Activated naive CD8-positive, alpha-beta T cell treated with anti-CD3 and anti-CD28 coated beads, Interleukin-2, amount 10 ng/mL, durations not matched to agents 7 days and 5 days (primary cell): Measurements from ENCODE around the gene CKAP5. TPM values are rescaled to one million over a fixed set of nuclear protein-coding genes. Genes with fewer than 3 reads are reported as not detected.
"Not testable (repeated sequence)": the region's sequence is repeated elsewhere in the genome, so short reads cannot be mapped to it uniquely, and the experiment has no call there.

Experiments used
- ATAC-seq: fragments of 150-1000 bp; cut with Tn5 transposase; one replicate; pipeline ENCODE4 v1.10.0; 2021; ENCODE audit warnings: low read depth, moderate library complexity
- POLR2A ChIA-PET: fragments of 350-600 bp; sonication (Branson Sonifier 250); formaldehyde crosslinking; loops from one replicate; lab custom pipeline; 2021; ENCODE audit warnings: antibody characterized with exemption; lab: Charles Lee
- DNase-seq: peaks from one replicate; pipeline ENCODE4 v3.0.0; 2021
- H3K27ac Mint-ChIP-seq: one replicate; pipeline ENCODE4 v1.8.0; 2022; ENCODE audit warnings: mild to moderate bottlenecking, mixed read lengths
- H3K27me3 Mint-ChIP-seq: one replicate; pipeline ENCODE4 v1.8.0; 2022; ENCODE audit warnings: mild to moderate bottlenecking, moderate library complexity, mixed read lengths
- H3K36me3 Mint-ChIP-seq: one replicate; pipeline ENCODE4 v1.8.0; 2021; ENCODE audit warnings: mild to moderate bottlenecking, mixed read lengths
- H3K4me1 Mint-ChIP-seq: one replicate; pipeline ENCODE4 v1.8.0; 2021; ENCODE audit warnings: mixed read lengths
- H3K4me3 Mint-ChIP-seq: one replicate; pipeline ENCODE4 v1.8.0; 2022; ENCODE audit warnings: mild to moderate bottlenecking, moderate library complexity, mixed read lengths
- H3K9me3 Mint-ChIP-seq: one replicate; pipeline ENCODE4 v1.8.0; 2021; ENCODE audit warnings: mixed read lengths
- total RNA-seq, 2 experiments: library from RNA; stranded (reverse); gene quantifications; one replicate each; pipeline ENCODE4 v1.2.3, GENCODE V29; 2021

Gene CKAP5
- total RNA-seq, 2 experiments from 2014 or later = 127 to 135 TPM

DNA sequence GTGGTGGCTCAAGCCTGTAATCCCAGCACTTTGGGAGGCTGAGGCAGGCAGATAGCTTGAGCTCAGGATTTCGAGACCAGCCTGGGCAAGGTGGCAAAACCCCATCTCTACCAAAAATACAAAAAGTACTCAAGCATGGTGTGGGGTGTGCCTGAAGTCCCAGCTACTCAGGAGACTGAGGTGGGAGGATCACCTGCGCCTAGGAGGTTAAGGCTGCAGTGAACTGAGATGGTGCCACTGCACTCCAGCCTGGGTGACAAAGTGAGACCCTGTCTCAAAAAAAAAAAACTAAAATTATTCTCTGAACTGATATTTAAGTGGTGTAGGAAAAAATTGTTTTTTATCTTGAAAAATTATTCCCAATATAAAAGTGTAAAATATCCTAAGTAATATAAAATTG is 46.4 kb downstream of the CKAP5 start:
- POLR2A ChIA-PET, H3K9me3 Mint-ChIP-seq, DNase-seq, H3K27ac Mint-ChIP-seq, H3K4me3 Mint-ChIP-seq, H3K4me1 Mint-ChIP-seq, ATAC-seq, H3K27me3 Mint-ChIP-seq: not testable (repeated sequence)
- H3K36me3 Mint-ChIP-seq = peaks cover 23% of the 10 kb centered on the region

- Mint-ChIP-seq H3K9me3 (no peaks in the 10 kb centered on the region), H3K27me3 (no peaks in the 10 kb centered on the region), H3K36me3 (peaks cover 28% of the 10 kb centered on the region), H3K4me1 (no peaks in the 10 kb centered on the region), H3K4me3 (no peak overlapping the region), H3K27ac (no peak overlapping the region)
- POLR2A ChIA-PET = no interaction called here
- ATAC-seq (no peak), DNase-seq (no peak)
Measured at GRCh38 chr11:46778416-46778815, 67.7 kb downstream of the CKAP5 start.

DNA sequence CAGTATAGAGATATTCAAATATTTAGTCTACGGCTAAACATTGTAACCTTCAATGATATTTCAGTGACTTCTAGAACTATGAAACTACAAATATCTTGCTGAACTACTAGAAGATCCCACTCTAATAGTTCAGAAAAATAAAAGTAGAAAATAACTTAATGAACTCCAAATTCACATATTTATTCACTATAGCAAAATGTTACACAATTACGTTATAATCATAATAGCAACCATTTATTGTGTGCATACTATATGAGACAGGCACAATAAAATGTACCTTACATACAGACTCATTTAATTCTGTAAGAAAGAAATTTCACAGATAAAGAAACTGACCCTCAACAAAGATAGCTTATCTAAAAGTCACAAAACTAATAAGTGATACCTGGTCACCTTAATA is 69.2 kb downstream of the CKAP5 start:
- H3K27ac Mint-ChIP-seq = no peak overlapping the region
- H3K4me1 Mint-ChIP-seq = no peaks in the 10 kb centered on the region
- no peak for DNase-seq
- H3K9me3 Mint-ChIP-seq = no peaks in the 10 kb centered on the region
- peaks cover 28% of the 10 kb centered on the region for H3K36me3 Mint-ChIP-seq
- POLR2A ChIA-PET = no interaction called here
- no peak overlapping the region for H3K4me3 Mint-ChIP-seq
- H3K27me3 Mint-ChIP-seq = no peaks in the 10 kb centered on the region
- ATAC-seq = no peak

GRCh38 chr11:46769636-46770221 is 76.4 kb downstream of the CKAP5 start:
- Mint-ChIP-seq H3K27ac (no peak overlapping the region), H3K4me1 (no peaks in the 10 kb centered on the region), H3K36me3 (peaks cover 25% of the 10 kb centered on the region), H3K4me3 (no peak overlapping the region), H3K9me3 (no peaks in the 10 kb centered on the region), H3K27me3 (no peaks in the 10 kb centered on the region)
- ATAC-seq (no peak), DNase-seq (no peak)
- POLR2A ChIA-PET = no interaction called here

GRCh38 chr11:46766656-46767055 is 79.4 kb downstream of the CKAP5 start:
- Mint-ChIP-seq H3K4me1 (no peaks in the 10 kb centered on the region), H3K4me3 (no peak overlapping the region), H3K36me3 (peaks cover 34% of the 10 kb centered on the region), H3K27ac (no peak overlapping the region), H3K9me3 (no peaks in the 10 kb centered on the region), H3K27me3 (no peaks in the 10 kb centered on the region)
- no peak for ATAC-seq
- POLR2A ChIA-PET = no interaction called here
- no peak for DNase-seq

DNA sequence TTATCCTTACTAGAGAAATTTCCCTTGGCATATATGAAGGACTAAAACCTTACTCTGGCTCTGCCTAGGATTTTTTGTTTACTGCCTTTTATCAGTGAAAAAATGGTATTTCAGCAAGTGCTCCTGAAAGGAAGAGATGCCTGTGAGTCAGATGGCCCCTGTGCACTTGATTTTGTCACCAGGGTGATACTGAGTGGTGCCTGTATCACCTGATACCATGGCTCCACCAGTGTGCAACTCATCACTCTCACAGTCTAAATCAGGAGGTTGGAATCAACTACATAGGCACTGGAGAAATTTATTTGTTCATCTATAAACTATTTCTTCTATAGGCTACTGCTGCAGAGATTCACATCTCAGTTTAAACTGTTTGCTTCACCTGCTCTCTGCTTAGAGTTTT is 83.8 kb downstream of the CKAP5 start:
- Mint-ChIP-seq H3K27me3 (no peaks in the 10 kb centered on the region), H3K27ac (peak overlapping the region; percentile 36), H3K4me3 (no peak overlapping the region), H3K4me1 (no peaks in the 10 kb centered on the region), H3K36me3 (peaks cover 39% of the 10 kb centered on the region), H3K9me3 (no peaks in the 10 kb centered on the region)
- DNase-seq (no peak), ATAC-seq (no peak)
- POLR2A ChIA-PET = no interaction called here

DNA sequence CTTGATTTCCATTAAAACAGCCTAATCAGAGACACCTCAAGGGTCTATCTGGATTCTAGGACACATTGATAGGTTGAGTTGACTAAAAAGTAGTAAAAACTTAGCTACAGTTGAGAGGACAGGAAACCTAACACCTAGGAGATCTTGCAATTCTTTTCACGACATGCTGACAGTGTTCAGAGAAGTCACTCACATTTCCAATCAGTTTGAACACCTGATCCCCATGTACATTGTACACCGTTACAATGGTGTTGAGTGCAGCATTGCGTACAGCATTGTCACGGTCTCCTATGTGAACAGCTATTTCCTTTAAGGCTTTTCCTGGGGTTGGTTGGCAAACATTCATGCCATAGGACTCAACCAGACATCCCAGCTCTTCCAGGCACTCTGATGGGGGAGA is 84.3 kb downstream of the CKAP5 start:
- H3K27ac Mint-ChIP-seq = peak overlapping the region; percentile 36

GRCh38 chr11:46760429-46761128 is 85.5 kb downstream of the CKAP5 start:
- ATAC-seq (no peak), DNase-seq (no peak)
- Mint-ChIP-seq H3K4me1 (peaks cover 5% of the 10 kb centered on the region), H3K9me3 (no peaks in the 10 kb centered on the region), H3K36me3 (peaks cover 47% of the 10 kb centered on the region), H3K27me3 (no peaks in the 10 kb centered on the region), H3K27ac (no peak overlapping the region), H3K4me3 (no peak overlapping the region)
- POLR2A ChIA-PET = no interaction called here

More for the DNA sequence above, 84.3 kb downstream of the CKAP5 start:
- POLR2A ChIA-PET = no interaction called here
- no peak overlapping the region for H3K4me3 Mint-ChIP-seq
- no peaks in the 10 kb centered on the region for H3K27me3 Mint-ChIP-seq
- H3K4me1 Mint-ChIP-seq = no peaks in the 10 kb centered on the region
- no peak for DNase-seq
- peaks cover 39% of the 10 kb centered on the region for H3K36me3 Mint-ChIP-seq
- H3K9me3 Mint-ChIP-seq = no peaks in the 10 kb centered on the region
- ATAC-seq = no peak

DNA sequence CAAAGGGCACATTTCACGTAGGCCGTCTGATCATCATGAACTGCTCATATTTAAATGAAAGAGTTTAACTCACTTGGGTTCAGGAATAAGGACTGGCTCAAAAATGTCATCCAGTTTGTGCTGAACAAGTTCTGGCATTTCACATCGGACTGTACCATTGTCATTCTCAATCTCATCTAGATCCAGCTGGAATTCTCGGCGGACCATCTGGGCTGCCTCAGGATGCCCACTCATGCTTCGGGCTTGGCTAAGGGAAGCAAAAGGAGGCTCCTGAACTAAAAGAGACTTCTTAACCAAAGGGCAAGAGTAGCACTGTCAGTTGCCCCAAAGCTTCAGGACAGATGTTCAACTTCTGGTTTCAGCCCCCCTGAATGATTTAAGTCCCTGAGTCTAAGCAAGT is 86.9 kb downstream of the CKAP5 start:
- Mint-ChIP-seq H3K4me1 (peaks cover 5% of the 10 kb centered on the region), H3K27me3 (no peaks in the 10 kb centered on the region), H3K36me3 (peaks cover 50% of the 10 kb centered on the region), H3K4me3 (no peak overlapping the region), H3K27ac (no peak overlapping the region), H3K9me3 (no peaks in the 10 kb centered on the region)
- POLR2A ChIA-PET = no interaction called here
- no peak for DNase-seq
- ATAC-seq = no peak

DNA sequence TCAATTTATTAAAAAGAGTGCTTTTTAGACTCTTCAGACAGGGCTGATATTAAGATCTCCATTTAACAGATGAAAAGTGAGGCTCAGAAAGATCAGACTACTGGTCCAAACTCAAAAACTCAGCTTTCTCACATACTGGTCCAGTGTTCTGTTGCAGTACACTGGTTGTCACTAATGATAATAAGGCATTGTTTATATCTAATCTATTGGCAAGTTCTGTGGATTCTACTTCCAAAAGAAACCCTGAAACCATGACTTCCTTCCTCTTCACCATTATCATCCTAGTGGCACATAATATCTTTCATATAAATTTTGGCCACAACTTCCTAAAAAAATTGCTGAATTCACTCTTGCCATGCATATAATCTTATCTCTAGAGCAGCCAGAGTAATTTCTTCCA is 90.1 kb downstream of the CKAP5 start:
- no peak for ATAC-seq
- POLR2A ChIA-PET = no interaction called here
- no peak overlapping the region for H3K4me3 Mint-ChIP-seq

DNA sequence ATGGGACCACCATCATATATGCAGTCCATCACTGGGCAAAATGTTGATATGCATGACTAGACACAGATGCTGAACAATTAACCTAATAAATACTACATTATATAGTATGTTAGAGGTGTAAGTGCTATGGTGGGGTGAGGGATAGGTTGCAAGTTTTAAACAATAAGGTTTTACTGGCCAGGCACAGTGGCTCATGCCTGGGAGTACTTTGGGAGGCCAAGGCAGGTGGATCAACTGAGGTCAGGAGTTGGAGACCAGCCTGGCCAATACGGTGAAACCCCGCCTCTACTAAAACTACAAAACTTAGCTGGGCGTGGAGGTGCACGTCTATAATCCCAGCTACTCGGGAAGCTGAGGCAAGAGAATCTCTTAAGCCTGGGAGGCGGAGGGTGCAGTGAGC is 98.9 kb downstream of the CKAP5 start:
- no peaks in the 10 kb centered on the region for H3K27me3 Mint-ChIP-seq
- POLR2A ChIA-PET = no interaction called here
- H3K4me3 Mint-ChIP-seq = no peak overlapping the region
- peaks cover 2% of the 10 kb centered on the region for H3K4me1 Mint-ChIP-seq
- peaks cover 46% of the 10 kb centered on the region for H3K36me3 Mint-ChIP-seq
- no peak overlapping the region for H3K27ac Mint-ChIP-seq
- no peak for ATAC-seq
- no peaks in the 10 kb centered on the region for H3K9me3 Mint-ChIP-seq
- DNase-seq = no peak

More for the DNA sequence above, 90.1 kb downstream of the CKAP5 start:
- no peak for DNase-seq
- Mint-ChIP-seq H3K4me1 (peaks cover 5% of the 10 kb centered on the region), H3K36me3 (peaks cover 41% of the 10 kb centered on the region), H3K27ac (no peak overlapping the region), H3K9me3 (no peaks in the 10 kb centered on the region), H3K27me3 (no peaks in the 10 kb centered on the region)

- H3K9me3 Mint-ChIP-seq = no peaks in the 10 kb centered on the region
- no peak overlapping the region for H3K27ac Mint-ChIP-seq
- no peak overlapping the region for H3K4me3 Mint-ChIP-seq
- H3K27me3 Mint-ChIP-seq = no peaks in the 10 kb centered on the region
- POLR2A ChIA-PET = no interaction called here
- peaks cover 46% of the 10 kb centered on the region for H3K36me3 Mint-ChIP-seq
- no peak for DNase-seq
- H3K4me1 Mint-ChIP-seq = peaks cover 2% of the 10 kb centered on the region
- no peak for ATAC-seq
Measured at GRCh38 chr11:46745995-46746394, 100.1 kb downstream of the CKAP5 start.

GRCh38 chr11:46745328-46745727 is 100.8 kb downstream of the CKAP5 start:
- no peak overlapping the region for H3K27ac Mint-ChIP-seq
- POLR2A ChIA-PET = no interaction called here
- no peaks in the 10 kb centered on the region for H3K27me3 Mint-ChIP-seq
- ATAC-seq (no peak), DNase-seq (no peak)
- H3K4me3 Mint-ChIP-seq = no peak overlapping the region
- H3K4me1 Mint-ChIP-seq = peaks cover 2% of the 10 kb centered on the region
- H3K36me3 Mint-ChIP-seq = peaks cover 44% of the 10 kb centered on the region
- no peaks in the 10 kb centered on the region for H3K9me3 Mint-ChIP-seq

DNA sequence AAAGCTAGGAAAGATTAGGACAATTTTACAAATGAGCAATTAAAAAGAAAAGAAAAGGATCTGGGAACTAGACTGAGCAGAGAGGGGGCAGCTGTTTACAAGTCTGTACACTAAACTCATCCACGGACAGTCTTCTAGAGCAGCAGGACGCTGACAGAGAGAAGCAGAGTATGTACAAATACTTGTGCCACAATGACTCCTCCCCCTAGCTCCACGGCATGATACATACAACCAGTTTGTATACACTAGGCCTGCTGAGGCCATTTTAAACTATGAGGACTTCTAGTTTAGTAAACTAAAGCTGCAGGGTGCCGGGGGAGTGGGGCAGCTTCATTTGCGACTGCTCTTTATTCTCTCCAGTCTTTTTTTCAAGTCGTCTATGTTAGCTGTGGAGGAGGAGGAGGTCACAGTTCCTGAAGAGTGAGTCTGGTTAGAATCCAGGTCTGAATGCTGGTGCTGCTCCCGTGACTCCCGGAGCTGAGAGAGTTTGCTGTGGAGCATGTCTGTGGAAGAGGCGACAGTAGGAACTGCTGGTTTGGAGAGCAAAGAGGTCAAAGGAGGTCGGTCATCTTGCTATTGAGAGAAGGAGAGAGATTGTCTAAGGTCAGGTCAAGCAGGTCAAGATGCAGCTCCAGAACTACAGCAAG is 102.3 kb downstream of the CKAP5 start:
- no peak overlapping the region for H3K4me3 Mint-ChIP-seq
- no peak for DNase-seq
- no peak overlapping the region for H3K27ac Mint-ChIP-seq
- no peaks in the 10 kb centered on the region for H3K27me3 Mint-ChIP-seq
- POLR2A ChIA-PET = no interaction called here
- H3K36me3 Mint-ChIP-seq = peaks cover 40% of the 10 kb centered on the region
- H3K9me3 Mint-ChIP-seq = no peaks in the 10 kb centered on the region
- ATAC-seq = no peak
- H3K4me1 Mint-ChIP-seq = peaks cover 2% of the 10 kb centered on the region
